NT2/D1 (cell line): Measurements from ENCODE around the gene TRDMT1.

ENCODE experiments used
- SUZ12 ChIP-seq: IDR thresholded peaks from 2 replicates; pipeline ENCODE4 v1.6.1; 2011; ENCODE audit not compliant: insufficient read length, insufficient read depth; ENCODE audit errors: extremely low read depth
- YY1 ChIP-seq: IDR thresholded peaks from 2 replicates; pipeline ENCODE4 v1.6.1; 2011; ENCODE audit not compliant: insufficient read length, insufficient read depth

GRCh38 chr10:17214526-17214925 is 13.1 kb upstream of the TRDMT1 start:
- no peak for TF ChIP-seq YY1
- no peak for TF ChIP-seq SUZ12
